HEK293 (cell line): ENCODE results near the gene UGT1A1.

Source experiments
- CTCF ChIA-PET: fragments of 350-600 bp; formaldehyde crosslinking; extraction: SDS; loops from one replicate; lab custom pipeline; 2021; ENCODE audit warnings: antibody characterized with exemption; lab: Yijun Ruan, JAX
- POLR2A ChIA-PET: fragments of 300-600 bp; formaldehyde crosslinking; extraction: SDS; loops from one replicate; lab custom pipeline; 2020; ENCODE audit warnings: antibody characterized with exemption, inconsistent platforms; lab: Yijun Ruan, JAX
- H3K27ac ChIP-seq: fragments of 200-500 bp; sonication (Bioruptor generic); 2 replicates; pipeline ENCODE4 v1.5.1; 2014; ENCODE audit warnings: low read depth, low read length, control low read depth, inconsistent platforms; ENCODE audit errors: extremely low read depth
- H3K36me3 ChIP-seq, 2 experiments: fragments of 200-500 bp in 1 of 2; sonication (Bioruptor generic) in 1 of 2; 1 replicate in 1 of 2; 2 replicates in 1 of 2; pipeline ENCODE4 v1.5.1; 2014 to 2017; ENCODE audit warnings: inconsistent platforms in 2 of 2, low read length in 2 of 2; ENCODE audit not compliant: control insufficient read depth in 2 of 2, insufficient read depth in 1 of 2
- H3K4me1 ChIP-seq: fragments of 200-500 bp; sonication (Bioruptor generic); 2 replicates; pipeline ENCODE4 v1.5.1; 2014; ENCODE audit warnings: mild to moderate bottlenecking, low read length, inconsistent platforms; ENCODE audit not compliant: control insufficient read depth, insufficient read depth
- H3K4me3 ChIP-seq: 2 replicates; pipeline ENCODE4 v1.5.1; 2011; ENCODE audit warnings: low read depth, mild to moderate bottlenecking, control low read depth, low read length, moderate library complexity
- H3K9me3 ChIP-seq: fragments of 200-500 bp; sonication (Bioruptor generic); 2 replicates; pipeline ENCODE4 v1.5.1; 2014; ENCODE audit warnings: low read depth, low read length, inconsistent platforms; ENCODE audit not compliant: control insufficient read depth, insufficient read depth
- GLI2 ChIP-seq: fragments of 450-650 bp; formaldehyde crosslinking; IDR thresholded peaks from 2 replicates; pipeline ENCODE4; 2017; ENCODE audit warnings: missing biosample characterization, missing genetic modification characterization, low read depth, borderline replicate concordance
- HOXC10 ChIP-seq: sonication (generic); formaldehyde crosslinking; IDR thresholded peaks from 2 replicates; pipeline ENCODE4 v1.8.1; 2023; ENCODE audit warnings: mild to moderate bottlenecking, missing genetic modification reagents
- WT1 ChIP-seq: fragments of 450-650 bp; formaldehyde crosslinking; IDR thresholded peaks from 2 replicates; pipeline ENCODE4 v1.5.1; 2016; ENCODE audit warnings: missing biosample characterization, missing genetic modification characterization
- ZFP41 ChIP-seq: fragments of 450-650 bp; formaldehyde crosslinking; IDR thresholded peaks from 2 replicates; pipeline ENCODE4 v1.5.1; 2016; ENCODE audit warnings: missing biosample characterization, missing genetic modification characterization, borderline replicate concordance
- ZNF132 ChIP-seq: fragments of 450-650 bp; formaldehyde crosslinking; IDR thresholded peaks from 2 replicates; pipeline ENCODE4 v1.5.1; 2017; ENCODE audit warnings: missing biosample characterization, missing genetic modification characterization, borderline replicate concordance
- ZNF133 ChIP-seq: fragments of 450-650 bp; formaldehyde crosslinking; IDR thresholded peaks from 2 replicates; pipeline ENCODE4 v1.5.1; 2016; ENCODE audit warnings: missing biosample characterization, missing genetic modification characterization
- ZNF202 ChIP-seq: fragments of 450-650 bp; formaldehyde crosslinking; IDR thresholded peaks from 2 replicates; pipeline ENCODE4 v1.5.1; 2016; ENCODE audit warnings: missing biosample characterization, missing genetic modification characterization, borderline replicate concordance
- ZNF274 ChIP-seq, 2 experiments: fragments of 200-500 bp in 1 of 2; fragments of 450-650 bp in 1 of 2; sonication (Bioruptor generic) in 1 of 2; formaldehyde crosslinking in 1 of 2; IDR thresholded peaks; 2 replicates each; pipeline versions ENCODE4 v1.5.1 to v1.6.1; 2014 to 2016; ENCODE audit warnings: borderline replicate concordance in 1 of 2, inconsistent platforms in 1 of 2, low read length in 1 of 2, missing biosample characterization in 1 of 2, missing genetic modification characterization in 1 of 2
- ZNF37A ChIP-seq: fragments of 450-650 bp; IDR thresholded peaks from 2 replicates; pipeline ENCODE4 v1.5.1; 2018; ENCODE audit warnings: missing biosample characterization, missing genetic modification characterization
- ZNF580 ChIP-seq: fragments of 450-650 bp; formaldehyde crosslinking; IDR thresholded peaks from 2 replicates; pipeline ENCODE4 v1.5.1; 2016; ENCODE audit warnings: missing biosample characterization, missing genetic modification characterization
- ZNF600 ChIP-seq: fragments of 450-650 bp; formaldehyde crosslinking; IDR thresholded peaks from 2 replicates; pipeline ENCODE4 v1.5.1; 2016; ENCODE audit warnings: missing biosample characterization, missing genetic modification characterization
- ZNF747 ChIP-seq: fragments of 450-650 bp; formaldehyde crosslinking; IDR thresholded peaks from 2 replicates; pipeline ENCODE4 v1.5.1; 2016; ENCODE audit warnings: missing biosample characterization, missing genetic modification characterization
- ZNF785 ChIP-seq: fragments of 450-650 bp; formaldehyde crosslinking; IDR thresholded peaks from 2 replicates; pipeline ENCODE4 v1.5.1; 2016; ENCODE audit warnings: missing biosample characterization, missing genetic modification characterization
- ZNF792 ChIP-seq: fragments of 450-650 bp; formaldehyde crosslinking; IDR thresholded peaks from 2 replicates; pipeline ENCODE4 v1.5.1; 2016; ENCODE audit warnings: missing biosample characterization, missing genetic modification characterization
- TF ChIP-seq, protein P1 (sequence below): fragments of 450-650 bp; formaldehyde crosslinking; IDR thresholded peaks from 2 replicates; pipeline ENCODE4 v1.5.1; 2016; ENCODE audit warnings: missing biosample characterization, missing genetic modification characterization
- TF ChIP-seq, protein P2 (sequence below): fragments of 450-650 bp; formaldehyde crosslinking; IDR thresholded peaks from 2 replicates; pipeline ENCODE4 v1.5.1; 2016; ENCODE audit warnings: missing biosample characterization, missing genetic modification characterization
- TF ChIP-seq, protein P3 (sequence below): fragments of 450-650 bp; formaldehyde crosslinking; IDR thresholded peaks from 2 replicates; pipeline ENCODE4 v1.5.1; 2016; ENCODE audit warnings: missing biosample characterization, missing genetic modification characterization, borderline replicate concordance

Gene UGT1A1

DNA sequence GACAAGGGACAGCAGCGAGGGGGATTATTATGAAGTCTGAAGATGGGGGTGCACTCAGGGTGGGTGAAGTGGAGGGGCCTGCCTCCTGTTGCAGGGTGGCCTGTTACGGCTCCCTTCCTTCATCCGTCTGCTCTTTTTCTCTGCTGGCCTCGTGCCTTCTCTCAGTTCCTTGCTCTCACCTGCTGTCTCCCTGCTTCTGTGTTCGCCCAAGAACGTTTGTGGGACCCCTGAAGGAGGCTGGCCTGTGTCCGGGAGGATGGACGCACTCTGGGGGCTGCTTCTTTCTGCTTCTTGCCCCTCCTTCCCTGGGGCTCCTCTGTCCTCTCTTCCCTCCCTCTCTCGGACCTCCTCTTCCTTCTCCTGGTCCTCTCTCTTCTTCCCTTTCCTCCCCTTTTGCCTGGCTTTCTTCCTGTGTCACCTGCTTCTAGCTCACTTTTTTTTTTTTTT lies 31.8 kb downstream of the UGT1A1 start:
- Histone ChIP-seq H3K4me1 (no peaks in the 10 kb centered on the region), H3K36me3 (no peaks in the 10 kb centered on the region), H3K27ac (no peak overlapping the region), H3K9me3 (no peaks in the 10 kb centered on the region), H3K4me3 (no peak overlapping the region)
- ChIA-PET POLR2A (no interaction called here), CTCF (no interaction called here)
- TF ChIP-seq ZNF37A (tag by site-specific recombination), result no peak
- TF ChIP-seq ZNF785 (tag by site-specific recombination), result no peak
- TF ChIP-seq ZNF274 (IDR thresholded peaks at IDR 0.05; ENCODE audit: low read length), result no peak
- no peak for TF ChIP-seq ZNF274 (tag by site-specific recombination; IDR thresholded peaks at IDR 0.05; ENCODE audit: borderline replicate concordance)
- TF ChIP-seq ZNF132 (tag by site-specific recombination), result no peak
- TF ChIP-seq, protein P1, sequence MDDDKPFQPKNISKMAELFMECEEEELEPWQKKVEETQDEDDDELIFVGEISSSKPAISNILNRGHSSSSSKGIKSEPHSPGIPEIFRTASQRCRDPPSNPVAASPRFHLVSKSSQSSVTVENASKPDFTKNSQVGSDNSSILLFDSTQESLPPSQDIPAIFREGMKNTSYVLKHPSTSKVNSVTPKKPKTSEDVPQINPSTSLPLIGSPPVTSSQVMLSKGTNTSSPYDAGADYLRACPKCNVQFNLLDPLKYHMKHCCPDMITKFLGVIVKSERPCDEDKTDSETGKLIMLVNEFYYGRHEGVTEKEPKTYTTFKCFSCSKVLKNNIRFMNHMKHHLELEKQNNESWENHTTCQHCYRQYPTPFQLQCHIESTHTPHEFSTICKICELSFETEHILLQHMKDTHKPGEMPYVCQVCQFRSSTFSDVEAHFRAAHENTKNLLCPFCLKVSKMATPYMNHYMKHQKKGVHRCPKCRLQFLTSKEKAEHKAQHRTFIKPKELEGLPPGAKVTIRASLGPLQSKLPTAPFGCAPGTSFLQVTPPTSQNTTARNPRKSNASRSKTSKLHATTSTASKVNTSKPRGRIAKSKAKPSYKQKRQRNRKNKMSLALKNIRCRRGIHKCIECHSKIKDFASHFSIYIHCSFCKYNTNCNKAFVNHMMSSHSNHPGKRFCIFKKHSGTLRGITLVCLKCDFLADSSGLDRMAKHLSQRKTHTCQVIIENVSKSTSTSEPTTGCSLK (tag by site-specific recombination), result no peak
- no peak for TF ChIP-seq WT1 (tag by site-specific recombination)
- TF ChIP-seq ZFP41 (tag by site-specific recombination), result no peak
- TF ChIP-seq GLI2 (tag by site-specific recombination), result no peak
- TF ChIP-seq ZNF202 (tag by site-specific recombination), result no peak
- TF ChIP-seq, protein P2, sequence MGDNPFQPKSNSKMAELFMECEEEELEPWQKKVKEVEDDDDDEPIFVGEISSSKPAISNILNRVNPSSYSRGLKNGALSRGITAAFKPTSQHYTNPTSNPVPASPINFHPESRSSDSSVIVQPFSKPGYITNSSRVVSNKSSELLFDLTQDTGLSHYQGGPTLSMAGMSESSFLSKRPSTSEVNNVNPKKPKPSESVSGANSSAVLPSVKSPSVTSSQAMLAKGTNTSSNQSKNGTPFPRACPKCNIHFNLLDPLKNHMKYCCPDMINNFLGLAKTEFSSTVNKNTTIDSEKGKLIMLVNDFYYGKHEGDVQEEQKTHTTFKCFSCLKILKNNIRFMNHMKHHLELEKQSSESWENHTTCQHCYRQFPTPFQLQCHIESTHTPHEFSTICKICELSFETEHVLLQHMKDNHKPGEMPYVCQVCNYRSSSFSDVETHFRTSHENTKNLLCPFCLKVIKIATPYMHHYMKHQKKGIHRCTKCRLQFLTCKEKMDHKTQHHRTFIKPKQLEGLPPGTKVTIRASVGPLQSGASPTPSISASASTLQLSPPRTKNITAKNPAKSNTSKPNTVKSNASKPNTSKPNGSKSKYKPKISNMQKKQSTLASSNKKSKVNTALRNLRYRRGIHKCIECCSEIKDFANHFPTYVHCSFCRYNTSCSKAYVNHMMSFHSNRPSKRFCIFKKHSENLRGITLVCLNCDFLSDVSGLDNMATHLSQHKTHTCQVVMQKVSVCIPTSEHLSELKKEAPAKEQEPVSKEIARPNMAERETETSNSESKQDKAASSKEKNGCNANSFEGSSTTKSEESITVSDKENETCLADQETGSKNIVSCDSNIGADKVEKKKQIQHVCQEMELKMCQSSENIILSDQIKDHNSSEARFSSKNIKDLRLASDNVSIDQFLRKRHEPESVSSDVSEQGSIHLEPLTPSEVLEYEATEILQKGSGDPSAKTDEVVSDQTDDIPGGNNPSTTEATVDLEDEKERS, result no peak
- TF ChIP-seq ZNF600 (tag by site-specific recombination), result no peak
- TF ChIP-seq ZNF133 (tag by site-specific recombination), result no peak
- TF ChIP-seq, protein P3, sequence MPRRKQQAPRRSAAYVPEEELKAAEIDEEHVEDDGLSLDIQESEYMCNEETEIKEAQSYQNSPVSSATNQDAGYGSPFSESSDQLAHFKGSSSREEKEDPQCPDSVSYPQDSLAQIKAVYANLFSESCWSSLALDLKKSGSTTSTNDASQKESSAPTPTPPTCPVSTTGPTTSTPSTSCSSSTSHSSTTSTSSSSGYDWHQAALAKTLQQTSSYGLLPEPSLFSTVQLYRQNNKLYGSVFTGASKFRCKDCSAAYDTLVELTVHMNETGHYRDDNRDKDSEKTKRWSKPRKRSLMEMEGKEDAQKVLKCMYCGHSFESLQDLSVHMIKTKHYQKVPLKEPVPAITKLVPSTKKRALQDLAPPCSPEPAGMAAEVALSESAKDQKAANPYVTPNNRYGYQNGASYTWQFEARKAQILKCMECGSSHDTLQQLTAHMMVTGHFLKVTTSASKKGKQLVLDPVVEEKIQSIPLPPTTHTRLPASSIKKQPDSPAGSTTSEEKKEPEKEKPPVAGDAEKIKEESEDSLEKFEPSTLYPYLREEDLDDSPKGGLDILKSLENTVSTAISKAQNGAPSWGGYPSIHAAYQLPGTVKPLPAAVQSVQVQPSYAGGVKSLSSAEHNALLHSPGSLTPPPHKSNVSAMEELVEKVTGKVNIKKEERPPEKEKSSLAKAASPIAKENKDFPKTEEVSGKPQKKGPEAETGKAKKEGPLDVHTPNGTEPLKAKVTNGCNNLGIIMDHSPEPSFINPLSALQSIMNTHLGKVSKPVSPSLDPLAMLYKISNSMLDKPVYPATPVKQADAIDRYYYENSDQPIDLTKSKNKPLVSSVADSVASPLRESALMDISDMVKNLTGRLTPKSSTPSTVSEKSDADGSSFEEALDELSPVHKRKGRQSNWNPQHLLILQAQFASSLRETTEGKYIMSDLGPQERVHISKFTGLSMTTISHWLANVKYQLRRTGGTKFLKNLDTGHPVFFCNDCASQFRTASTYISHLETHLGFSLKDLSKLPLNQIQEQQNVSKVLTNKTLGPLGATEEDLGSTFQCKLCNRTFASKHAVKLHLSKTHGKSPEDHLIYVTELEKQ, result no peak
- TF ChIP-seq ZNF580 (tag by site-specific recombination), result no peak
- no peak for TF ChIP-seq ZNF792 (tag by site-specific recombination)
- TF ChIP-seq ZNF747 (tag by site-specific recombination), result no peak
- no peak for TF ChIP-seq HOXC10 (CRISPR knock-in tag)
